Measurements from ENCODE around the gene COQ6. TPM values are rescaled to one million over a fixed set of nuclear protein-coding genes. Genes with fewer than 3 reads are reported as not detected.
"Not testable (repeated sequence)": the region's sequence is repeated elsewhere in the genome, so short reads cannot be mapped to it uniquely, and the experiment has no call there.

Gene COQ6
- total RNA-seq, 1 donor from 2014 or later = 22.9 TPM

- H3K27ac Mint-ChIP-seq (ENCODE audit: unreplicated experiment) = no peak overlapping the region
- DNase-seq (ENCODE audit: low spot score) = no peak
- no peak overlapping the region for H3K4me3 Mint-ChIP-seq (ENCODE audit: unreplicated experiment)
- TF ChIP-seq CTCF (IDR thresholded peaks at IDR 0.05; ENCODE audit: unreplicated experiment) = no peak
- H3K27me3 Mint-ChIP-seq (ENCODE audit: unreplicated experiment) = no peaks in the 10 kb centered on the region
- peaks cover 28% of the 10 kb centered on the region for H3K36me3 Mint-ChIP-seq (ENCODE audit: low read depth, unreplicated experiment)
- H3K9me3 Mint-ChIP-seq (ENCODE audit: unreplicated experiment) = no peaks in the 10 kb centered on the region
- no peaks in the 10 kb centered on the region for H3K4me1 Mint-ChIP-seq (ENCODE audit: unreplicated experiment)
These were observed 33.8 kb upstream of the COQ6 start for GRCh38 chr14:73916324-73916723.

GRCh38 chr14:73919457-73919856 is 30.6 kb upstream of the COQ6 start:
- not testable (repeated sequence) for DNase-seq (ENCODE audit: low spot score); H3K9me3 Mint-ChIP-seq (ENCODE audit: unreplicated experiment); H3K27ac Mint-ChIP-seq (ENCODE audit: unreplicated experiment); H3K4me1 Mint-ChIP-seq (ENCODE audit: unreplicated experiment); H3K4me3 Mint-ChIP-seq (ENCODE audit: unreplicated experiment); H3K27me3 Mint-ChIP-seq (ENCODE audit: unreplicated experiment)
- H3K36me3 Mint-ChIP-seq (ENCODE audit: low read depth, unreplicated experiment) = peaks cover 16% of the 10 kb centered on the region

GRCh38 chr14:73924337-73924736 is 25.8 kb upstream of the COQ6 start:
- TF ChIP-seq CTCF (IDR thresholded peaks at IDR 0.05; ENCODE audit: unreplicated experiment) = no peak
- peaks cover 28% of the 10 kb centered on the region for H3K36me3 Mint-ChIP-seq (ENCODE audit: low read depth, unreplicated experiment)
- DNase-seq (ENCODE audit: low spot score) = no peak
- H3K4me3 Mint-ChIP-seq (ENCODE audit: unreplicated experiment) = no peak overlapping the region
- no peak overlapping the region for H3K27ac Mint-ChIP-seq (ENCODE audit: unreplicated experiment)
- H3K9me3 Mint-ChIP-seq (ENCODE audit: unreplicated experiment) = no peaks in the 10 kb centered on the region
- H3K4me1 Mint-ChIP-seq (ENCODE audit: unreplicated experiment) = peaks cover 2% of the 10 kb centered on the region
- H3K27me3 Mint-ChIP-seq (ENCODE audit: unreplicated experiment) = no peaks in the 10 kb centered on the region

- Mint-ChIP-seq H3K9me3 (ENCODE audit: unreplicated experiment) (no peaks in the 10 kb centered on the region), H3K27ac (ENCODE audit: unreplicated experiment) (no peak overlapping the region), H3K4me1 (ENCODE audit: unreplicated experiment) (no peaks in the 10 kb centered on the region), H3K36me3 (ENCODE audit: low read depth, unreplicated experiment) (peaks cover 11% of the 10 kb centered on the region), H3K4me3 (ENCODE audit: unreplicated experiment) (no peak overlapping the region), H3K27me3 (ENCODE audit: unreplicated experiment) (no peaks in the 10 kb centered on the region)
- DNase-seq (ENCODE audit: low spot score) = no peak
- peak; percentile 65 for TF ChIP-seq CTCF (IDR thresholded peaks at IDR 0.05; ENCODE audit: unreplicated experiment)
These were observed 14.4 kb upstream of the COQ6 start for GRCh38 chr14:73935666-73936065.

GRCh38 chr14:73936548-73936947 is 13.6 kb upstream of the COQ6 start:
- H3K27me3 Mint-ChIP-seq (ENCODE audit: unreplicated experiment) = no peaks in the 10 kb centered on the region
- peaks cover 7% of the 10 kb centered on the region for H3K36me3 Mint-ChIP-seq (ENCODE audit: low read depth, unreplicated experiment)
- no peak overlapping the region for H3K4me3 Mint-ChIP-seq (ENCODE audit: unreplicated experiment)
- H3K4me1 Mint-ChIP-seq (ENCODE audit: unreplicated experiment) = no peaks in the 10 kb centered on the region
- H3K9me3 Mint-ChIP-seq (ENCODE audit: unreplicated experiment) = no peaks in the 10 kb centered on the region
- TF ChIP-seq CTCF (IDR thresholded peaks at IDR 0.05; ENCODE audit: unreplicated experiment) = no peak
- DNase-seq (ENCODE audit: low spot score) = no peak
- no peak overlapping the region for H3K27ac Mint-ChIP-seq (ENCODE audit: unreplicated experiment)

- no peak for DNase-seq (ENCODE audit: low spot score)
- H3K9me3 Mint-ChIP-seq (ENCODE audit: unreplicated experiment) = no peaks in the 10 kb centered on the region
- TF ChIP-seq CTCF (IDR thresholded peaks at IDR 0.05; ENCODE audit: unreplicated experiment) = no peak
- H3K4me1 Mint-ChIP-seq (ENCODE audit: unreplicated experiment) = no peaks in the 10 kb centered on the region
- no peak overlapping the region for H3K4me3 Mint-ChIP-seq (ENCODE audit: unreplicated experiment)
- H3K36me3 Mint-ChIP-seq (ENCODE audit: low read depth, unreplicated experiment) = peaks cover 7% of the 10 kb centered on the region
- H3K27ac Mint-ChIP-seq (ENCODE audit: unreplicated experiment) = no peak overlapping the region
- peaks cover 2% of the 10 kb centered on the region for H3K27me3 Mint-ChIP-seq (ENCODE audit: unreplicated experiment)
These were observed 13.1 kb upstream of the COQ6 start for GRCh38 chr14:73937012-73937411.

Data from endothelial cell (in vitro differentiated cells).